Mucosa of descending colon (tissue), 3 donors: ENCODE measurements around the gene MYH14. TPM values are rescaled to one million over a fixed set of nuclear protein-coding genes. Genes with fewer than 3 reads are reported as not detected.
A peak's percentile ranks its signal among the peaks of the same experiment; 100 is the strongest.

ENCODE experiments used
- ATAC-seq: fragments of 200-7000 bp; cut with Tn5 transposase; one replicate; pipeline ENCODE4 v1.9.1; 2020; ENCODE audit warnings: mild to moderate bottlenecking, moderate library complexity
- DNase-seq, 3 donors: peaks; one replicate each; pipeline ENCODE4 v3.0.0-alpha.2; 2020
- H3K36me3 ChIP-seq: fragments of 200-600 bp; one replicate; pipeline ENCODE4 v1.8.0; 2021; ENCODE audit warnings: low read depth, mild to moderate bottlenecking
- H3K4me1 ChIP-seq: fragments of 200-600 bp; one replicate; pipeline ENCODE4 v1.8.0; 2021; ENCODE audit warnings: low read depth, mild to moderate bottlenecking
- H3K4me3 ChIP-seq: fragments of 200-600 bp; one replicate; pipeline ENCODE4 v1.8.0; 2021; ENCODE audit warnings: mild to moderate bottlenecking
- H3K9me3 ChIP-seq: fragments of 200-600 bp; one replicate; pipeline ENCODE4 v1.8.0; 2021; ENCODE audit warnings: mild to moderate bottlenecking
- CTCF ChIP-seq: fragments of 200-600 bp; IDR thresholded peaks from one replicate; pipeline ENCODE4 v1.8.0; 2022; ENCODE audit warnings: antibody characterized with exemption, mild to moderate bottlenecking
- intact Hi-C, 2 donors: fragments of 100-400 bp; cut with DNase I in 1 of 2; cut with micrococcal nuclease in 1 of 2; formaldehyde crosslinking; loops; one replicate each; pipeline versions ENCODE4 v1.11.0 to v1.11.1; 2022; cut with DNase I, micrococcal nuclease
- total RNA-seq, 3 donors: library from RNA; stranded (reverse); fragmentation: NEBNext Ultra II Directional in 2 of 3; extraction: Animal tissue kit (Norgen Biotek cat#: 25700) in 2 of 3; gene quantifications; one replicate each; pipeline versions ENCODE4 v1.2.1 to v1.2.4, GENCODE V29; 2021 to 2023
- donor health status: DM: no; HTN: no; CAD: no; lungs with moderate emphysema.
- donor health status: DM: no; HTN: no; CAD: no.
- donor health status: DM: no; HTN: yes; CAD: no.

Gene MYH14
- total RNA-seq, 3 donors from 2014 or later: 268 to 606 (median 586) TPM

DNA sequence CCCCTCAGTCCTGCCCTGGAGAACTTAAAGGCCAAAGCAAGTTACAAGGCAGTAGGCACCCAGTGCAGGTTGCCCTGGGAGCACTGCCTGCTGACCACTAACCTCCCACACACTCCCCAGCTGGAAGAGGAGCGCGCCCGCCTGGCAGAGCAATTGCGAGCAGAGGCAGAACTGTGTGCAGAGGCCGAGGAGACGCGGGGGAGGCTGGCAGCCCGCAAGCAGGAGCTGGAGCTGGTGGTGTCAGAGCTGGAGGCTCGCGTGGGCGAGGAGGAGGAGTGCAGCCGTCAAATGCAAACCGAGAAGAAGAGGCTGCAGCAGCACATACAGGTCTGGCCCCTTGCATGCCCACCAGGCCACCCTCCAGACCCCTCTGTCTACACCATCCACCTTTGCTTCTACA, 64.6 kb downstream of the MYH14 start:
- ATAC-seq (no peak), DNase-seq (no peak)
- H3K4me1 ChIP-seq: no peaks in the 10 kb centered on the region
- H3K4me3 ChIP-seq: no peak overlapping the region
- intact Hi-C loops: no loop called here
- peaks cover 7% of the 10 kb centered on the region for H3K36me3 ChIP-seq
- TF ChIP-seq CTCF: no peak
- H3K9me3 ChIP-seq: no peaks in the 10 kb centered on the region

DNA sequence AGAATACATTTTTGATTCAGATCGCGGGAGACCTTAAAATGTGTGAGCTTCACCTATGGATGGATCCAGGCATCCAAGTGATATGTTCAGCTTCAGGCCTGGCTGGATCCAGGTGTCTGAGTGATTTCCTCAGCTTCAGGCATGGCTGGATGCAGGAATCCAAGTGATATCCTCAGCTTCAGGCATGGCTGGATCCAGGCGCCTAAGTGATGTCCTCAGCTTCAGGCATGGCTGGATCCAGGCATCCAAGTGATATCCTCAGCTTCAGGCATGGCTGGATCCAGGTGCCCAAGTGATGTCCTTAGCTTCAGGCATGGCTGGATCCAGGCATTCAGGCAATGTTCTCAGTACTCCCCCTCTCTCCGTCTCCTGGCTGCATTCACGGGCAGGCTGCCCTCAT, 65.1 kb downstream of the MYH14 start:
- Histone ChIP-seq H3K9me3 (no peaks in the 10 kb centered on the region), H3K4me1 (no peaks in the 10 kb centered on the region), H3K36me3 (peaks cover 7% of the 10 kb centered on the region), H3K4me3 (no peak overlapping the region)
- no peak for ATAC-seq
- TF ChIP-seq CTCF: no peak
- no peak for DNase-seq
- intact Hi-C loops: no loop called here

DNA sequence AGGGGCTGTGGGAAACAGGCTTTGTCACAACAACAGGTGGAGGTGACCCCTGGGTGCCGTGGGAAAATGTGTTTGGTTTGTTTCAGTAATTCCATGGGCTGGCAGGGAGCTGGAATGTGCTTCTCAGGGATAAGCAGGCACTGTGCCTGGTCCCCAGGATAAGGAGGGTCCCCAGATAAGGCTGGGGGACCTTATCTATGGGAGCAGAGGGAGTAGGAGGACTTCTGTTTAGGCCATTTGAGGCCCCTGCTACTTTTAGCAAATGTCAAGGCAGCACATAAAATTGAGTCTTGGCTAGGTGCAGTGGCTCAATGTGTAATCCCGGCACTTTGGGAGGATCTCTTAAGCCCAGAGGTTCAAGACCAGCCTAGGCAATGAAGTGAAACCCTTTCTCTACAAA, 66.2 kb downstream of the MYH14 start:
- H3K9me3 ChIP-seq: no peaks in the 10 kb centered on the region
- peaks cover 7% of the 10 kb centered on the region for H3K36me3 ChIP-seq
- no peak for TF ChIP-seq CTCF
- no peaks in the 10 kb centered on the region for H3K4me1 ChIP-seq
- intact Hi-C loops: no loop called here
- ATAC-seq (no peak), DNase-seq (no peak)
- no peak overlapping the region for H3K4me3 ChIP-seq

DNA sequence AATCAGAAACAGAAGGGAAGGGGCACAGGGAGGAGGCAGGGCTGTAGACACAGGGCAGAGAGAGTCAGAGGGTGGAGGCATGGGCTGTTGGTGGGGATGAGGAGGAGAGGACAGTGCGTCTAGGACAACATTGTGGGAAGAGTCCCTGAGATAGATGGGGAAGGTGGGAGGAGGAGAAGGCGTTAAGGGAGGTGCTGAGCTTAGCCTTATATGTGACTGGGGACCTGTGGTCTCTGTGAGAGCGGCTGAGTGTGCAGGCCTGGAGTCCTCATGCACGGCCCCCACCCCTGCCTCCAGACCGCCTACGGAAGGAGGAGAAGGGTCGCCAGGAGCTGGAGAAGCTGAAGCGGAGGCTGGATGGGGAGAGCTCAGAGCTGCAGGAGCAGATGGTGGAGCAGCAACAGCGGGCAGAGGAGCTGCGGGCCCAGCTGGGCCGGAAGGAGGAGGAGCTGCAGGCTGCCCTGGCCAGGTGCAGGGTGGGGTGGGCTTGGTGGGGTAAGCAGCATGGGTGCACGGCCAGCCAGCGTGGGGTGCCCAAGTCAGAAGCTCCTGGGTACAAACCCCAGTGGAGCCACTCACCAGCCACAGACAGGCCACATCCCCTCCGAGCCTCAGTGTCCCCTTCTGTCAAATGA, 69.0 kb downstream of the MYH14 start:
- no peak for DNase-seq
- peak; percentile 8 for ATAC-seq
- no peak overlapping the region for H3K4me3 ChIP-seq
- peaks cover 7% of the 10 kb centered on the region for H3K36me3 ChIP-seq
- no peaks in the 10 kb centered on the region for H3K9me3 ChIP-seq
- no peak for TF ChIP-seq CTCF
- intact Hi-C loops: no loop called here
- H3K4me1 ChIP-seq: no peaks in the 10 kb centered on the region

DNA sequence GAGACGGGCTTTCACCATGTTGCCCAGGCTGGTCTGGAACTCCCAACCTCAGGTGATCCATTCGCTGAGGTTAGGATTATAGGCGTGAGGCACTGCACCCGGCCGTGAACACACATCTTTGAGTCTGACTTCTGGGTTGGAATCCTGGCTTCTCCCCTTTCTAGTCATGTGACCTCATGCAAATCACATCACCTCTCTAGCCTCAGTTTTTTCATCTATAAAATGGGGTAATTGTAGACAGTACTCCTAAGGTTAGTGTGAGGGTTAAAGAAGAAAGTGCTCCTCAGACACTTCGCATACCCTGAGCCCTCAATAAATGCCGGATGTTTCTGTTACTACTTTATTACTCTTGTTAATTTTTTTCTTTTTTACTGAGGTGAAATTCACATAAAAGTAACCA, 70.4 kb downstream of the MYH14 start:
- ATAC-seq (no peak), DNase-seq (no peak)
- H3K36me3 ChIP-seq: peaks cover 3% of the 10 kb centered on the region
- H3K4me3 ChIP-seq: no peak overlapping the region
- TF ChIP-seq CTCF: no peak
- H3K9me3 ChIP-seq: no peaks in the 10 kb centered on the region
- intact Hi-C loops: no loop called here
- H3K4me1 ChIP-seq: no peaks in the 10 kb centered on the region
